PFSK-1 (cell line): Measurements from ENCODE around the gene CNGA2.

Source experiments
- FOXP2 ChIP-seq: optimal IDR thresholded peaks from 2 replicates; pipeline ENCODE3; 2011; ENCODE audit warnings: borderline replicate concordance, control low read depth, inconsistent platforms; ENCODE audit not compliant: insufficient read depth; ENCODE audit errors: extremely low read length, extremely low read depth
- POLR2AphosphoS5 ChIP-seq: IDR thresholded peaks from 2 replicates; pipeline ENCODE4 v1.6.1; 2012; ENCODE audit warnings: low read depth, mild to moderate bottlenecking, control low read depth, low read length, moderate library complexity
- SIN3A ChIP-seq: IDR thresholded peaks from 2 replicates; pipeline ENCODE4 v1.6.1; 2012; ENCODE audit warnings: mild to moderate bottlenecking, low read length, moderate library complexity, borderline replicate concordance; ENCODE audit not compliant: insufficient read depth
- TAF1 ChIP-seq: IDR thresholded peaks from 2 replicates; pipeline ENCODE4 v1.6.1; 2012; ENCODE audit warnings: low read length, control low read depth, borderline replicate concordance; ENCODE audit not compliant: insufficient read depth
- TF ChIP-seq, protein P1 (sequence below), 2 experiments: IDR thresholded peaks; 2 replicates each; pipeline versions ENCODE4 v1.6.1 to v1.8.0; 2011 to 2012; ENCODE audit warnings: low read depth in 2 of 2, low read length in 2 of 2, control low read depth in 1 of 2, inconsistent platforms in 1 of 2, mild to moderate bottlenecking in 1 of 2, moderate library complexity in 1 of 2; ENCODE audit not compliant: insufficient read depth in 1 of 2

Gene CNGA2

DNA sequence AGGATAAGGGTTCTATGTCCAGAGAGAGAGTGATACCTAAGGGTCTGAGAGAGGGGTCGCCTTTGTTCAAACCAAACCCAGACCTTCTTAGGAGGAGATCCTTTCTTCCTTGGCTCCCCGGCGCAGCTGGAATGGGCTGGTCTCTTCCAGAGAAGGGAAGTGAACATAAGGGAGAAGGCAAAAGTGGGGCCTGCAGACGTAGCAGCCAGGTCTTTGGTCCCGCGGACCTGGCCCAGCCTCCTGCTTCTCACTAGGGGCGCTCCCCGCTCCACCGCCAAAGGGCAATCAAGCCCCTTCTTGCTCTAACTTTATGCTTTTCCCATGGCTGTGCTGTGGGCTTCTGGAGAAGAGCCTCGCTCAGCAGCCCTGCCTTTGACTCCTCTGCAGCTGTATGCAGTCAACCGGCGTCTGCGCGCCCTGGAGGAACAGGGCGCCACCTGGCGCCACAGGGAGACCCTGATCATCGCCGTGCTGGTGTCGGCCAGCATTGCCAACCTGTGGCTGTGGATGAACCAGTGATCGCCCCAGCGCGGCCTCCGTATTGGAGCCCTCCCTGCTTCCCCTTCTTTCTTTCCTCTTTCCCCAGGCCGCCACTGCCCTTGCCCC, 12.2 kb upstream of the CNGA2 start:
- TF ChIP-seq FOXP2 (no peak), SIN3A (no peak), POLR2AphosphoS5 (no peak), TAF1 (no peak)
- TF ChIP-seq, protein P1, sequence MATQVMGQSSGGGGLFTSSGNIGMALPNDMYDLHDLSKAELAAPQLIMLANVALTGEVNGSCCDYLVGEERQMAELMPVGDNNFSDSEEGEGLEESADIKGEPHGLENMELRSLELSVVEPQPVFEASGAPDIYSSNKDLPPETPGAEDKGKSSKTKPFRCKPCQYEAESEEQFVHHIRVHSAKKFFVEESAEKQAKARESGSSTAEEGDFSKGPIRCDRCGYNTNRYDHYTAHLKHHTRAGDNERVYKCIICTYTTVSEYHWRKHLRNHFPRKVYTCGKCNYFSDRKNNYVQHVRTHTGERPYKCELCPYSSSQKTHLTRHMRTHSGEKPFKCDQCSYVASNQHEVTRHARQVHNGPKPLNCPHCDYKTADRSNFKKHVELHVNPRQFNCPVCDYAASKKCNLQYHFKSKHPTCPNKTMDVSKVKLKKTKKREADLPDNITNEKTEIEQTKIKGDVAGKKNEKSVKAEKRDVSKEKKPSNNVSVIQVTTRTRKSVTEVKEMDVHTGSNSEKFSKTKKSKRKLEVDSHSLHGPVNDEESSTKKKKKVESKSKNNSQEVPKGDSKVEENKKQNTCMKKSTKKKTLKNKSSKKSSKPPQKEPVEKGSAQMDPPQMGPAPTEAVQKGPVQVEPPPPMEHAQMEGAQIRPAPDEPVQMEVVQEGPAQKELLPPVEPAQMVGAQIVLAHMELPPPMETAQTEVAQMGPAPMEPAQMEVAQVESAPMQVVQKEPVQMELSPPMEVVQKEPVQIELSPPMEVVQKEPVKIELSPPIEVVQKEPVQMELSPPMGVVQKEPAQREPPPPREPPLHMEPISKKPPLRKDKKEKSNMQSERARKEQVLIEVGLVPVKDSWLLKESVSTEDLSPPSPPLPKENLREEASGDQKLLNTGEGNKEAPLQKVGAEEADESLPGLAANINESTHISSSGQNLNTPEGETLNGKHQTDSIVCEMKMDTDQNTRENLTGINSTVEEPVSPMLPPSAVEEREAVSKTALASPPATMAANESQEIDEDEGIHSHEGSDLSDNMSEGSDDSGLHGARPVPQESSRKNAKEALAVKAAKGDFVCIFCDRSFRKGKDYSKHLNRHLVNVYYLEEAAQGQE (IDR thresholded peaks at IDR 0.05; ENCODE audit: insufficient read depth in 1 of 2, low read depth in 2 of 2, low read length in 2 of 2): no peak

DNA sequence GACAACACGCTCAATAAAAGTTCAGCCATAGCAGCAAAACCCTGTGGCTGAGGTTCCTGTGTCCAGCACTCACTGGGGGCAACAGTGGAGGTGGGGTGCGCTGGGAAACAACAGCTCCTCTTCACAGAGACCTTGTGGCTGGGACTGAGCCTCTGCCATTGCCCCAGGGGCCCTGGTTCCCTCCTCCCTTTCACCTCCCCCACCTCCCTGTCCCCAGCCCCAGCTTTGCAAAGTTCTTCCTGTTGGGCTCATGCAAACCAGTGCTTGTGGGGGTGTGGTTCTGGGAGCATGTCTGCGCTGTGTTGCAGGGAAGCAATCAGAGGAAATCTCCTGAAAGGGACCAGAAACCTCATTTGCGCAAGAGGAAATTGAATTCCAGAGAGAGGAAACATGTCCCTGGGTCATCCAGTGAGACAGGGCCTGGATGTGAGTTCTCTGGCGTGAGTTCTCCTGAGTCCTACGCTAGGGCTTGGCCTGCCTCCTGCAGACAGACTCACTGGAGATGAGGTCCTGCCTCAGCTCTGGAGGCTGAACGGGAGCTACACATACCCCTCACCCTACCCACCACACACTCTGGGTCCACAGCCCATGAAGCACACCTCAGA, 11.3 kb upstream of the CNGA2 start:
- no peak for TF ChIP-seq FOXP2
- no peak for TF ChIP-seq TAF1
- TF ChIP-seq, protein P1 (IDR thresholded peaks at IDR 0.05; ENCODE audit: insufficient read depth in 1 of 2, low read depth in 2 of 2, low read length in 2 of 2): no peak
- no peak for TF ChIP-seq POLR2AphosphoS5
- no peak for TF ChIP-seq SIN3A

DNA sequence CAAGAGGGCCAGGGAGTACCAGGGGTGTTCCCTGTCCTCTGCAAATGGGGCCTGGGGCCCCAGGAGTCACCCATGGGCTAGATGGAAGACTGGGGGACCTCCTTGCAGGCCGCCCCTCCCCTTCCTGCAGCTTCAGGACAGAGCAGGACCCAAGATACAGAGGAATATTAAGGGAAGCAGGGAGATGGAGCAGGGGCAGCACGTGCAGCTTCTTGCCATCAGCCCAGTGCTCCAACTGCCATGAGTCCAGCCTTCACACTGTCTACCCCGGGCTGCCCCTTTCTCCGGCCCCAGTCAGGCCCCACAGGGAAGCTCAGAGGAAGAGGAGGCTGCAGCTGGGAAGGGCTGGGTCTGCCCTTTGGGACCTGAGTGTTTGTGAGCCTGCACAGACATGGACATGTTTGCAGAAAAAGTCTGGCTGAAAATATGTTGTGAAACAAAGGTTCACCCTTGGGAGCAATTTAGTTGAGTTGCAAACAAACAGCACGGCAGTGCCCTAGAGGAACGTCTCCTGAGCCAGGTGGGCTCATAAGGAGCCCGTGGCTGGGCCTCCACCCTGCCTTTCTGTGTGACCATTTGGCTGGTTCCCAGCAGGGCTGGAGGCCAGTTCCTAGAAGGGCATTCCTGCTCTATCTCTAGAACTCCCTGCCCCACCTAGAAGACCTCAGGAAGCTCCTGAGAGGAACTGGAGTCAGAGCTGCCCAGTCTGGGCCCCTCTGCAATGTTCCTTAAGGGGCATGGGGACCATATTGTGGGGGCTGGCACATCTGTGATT, 9.8 kb upstream of the CNGA2 start:
- TF ChIP-seq FOXP2 (no peak), POLR2AphosphoS5 (no peak), SIN3A (no peak)
- TF ChIP-seq, protein P1 (IDR thresholded peaks at IDR 0.05; ENCODE audit: insufficient read depth in 1 of 2, low read depth in 2 of 2, low read length in 2 of 2): no peak

DNA sequence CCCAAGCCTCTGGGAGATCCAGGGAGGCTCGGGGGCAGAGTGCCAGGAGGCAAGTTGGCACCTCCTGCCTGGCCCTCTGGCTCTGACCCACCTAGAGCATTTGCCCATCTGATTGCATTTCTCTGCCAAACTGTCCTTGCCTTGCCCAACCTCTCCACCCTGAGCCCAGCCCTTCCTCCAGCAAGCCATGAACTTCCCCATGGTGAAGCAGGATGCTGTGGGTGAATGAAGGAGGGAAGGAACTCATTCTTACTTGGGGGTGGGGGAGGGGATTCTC, 9.3 kb upstream of the CNGA2 start:
- TF ChIP-seq SIN3A (no peak), FOXP2 (no peak), TAF1 (no peak), POLR2AphosphoS5 (no peak)
- TF ChIP-seq, protein P1 (IDR thresholded peaks at IDR 0.05; ENCODE audit: insufficient read depth in 1 of 2, low read depth in 2 of 2, low read length in 2 of 2): no peak
